MM.1S (cell line): ENCODE measurements around the gene SLC38A11.

ENCODE experiments used
- DNase-seq: peaks from one replicate; pipeline ENCODE4 v3.0.0-alpha.2; 2015
- H2AFZ ChIP-seq: fragments of 300-600 bp; sonication (generic); 2 replicates; pipeline ENCODE4 v1.6.0; 2016; ENCODE audit warnings: antibody characterized with exemption, low read length
- H3F3A ChIP-seq: fragments of 300-600 bp; sonication (generic); 2 replicates; pipeline ENCODE4 v1.6.1; 2016; ENCODE audit warnings: mild to moderate bottlenecking, antibody characterized with exemption, low read length, moderate library complexity, mixed read lengths; ENCODE audit not compliant: insufficient read depth
- H3K27ac ChIP-seq: fragments of 300-600 bp; sonication (generic); 2 replicates; pipeline ENCODE4 v1.5.1; 2016; ENCODE audit warnings: mild to moderate bottlenecking, low read length
- H3K27me3 ChIP-seq: fragments of 300-600 bp; sonication (generic); replicated peaks from 2 replicates; pipeline ENCODE4 v1.6.0; 2016; ENCODE audit warnings: low read length; ENCODE audit not compliant: insufficient read depth
- H3K36me3 ChIP-seq: fragments of 300-600 bp; sonication (generic); replicated peaks from 2 replicates; pipeline ENCODE4 v1.6.1; 2016; ENCODE audit warnings: mild to moderate bottlenecking, low read length, mixed read lengths; ENCODE audit not compliant: insufficient read depth
- H3K4me1 ChIP-seq: fragments of 300-600 bp; sonication (generic); 2 replicates; pipeline ENCODE4 v1.6.1; 2016; ENCODE audit warnings: low read length, mixed read lengths
- H3K4me2 ChIP-seq: fragments of 300-600 bp; sonication (generic); 2 replicates; pipeline ENCODE4 v1.6.0; 2016; ENCODE audit warnings: low read depth, low read length
- H3K4me3 ChIP-seq: fragments of 300-600 bp; sonication (generic); 2 replicates; pipeline ENCODE4 v1.5.1; 2016; ENCODE audit warnings: low read length, mixed read lengths
- H3K79me2 ChIP-seq: fragments of 300-600 bp; sonication (generic); 2 replicates; pipeline ENCODE4 v1.6.1; 2016; ENCODE audit warnings: mixed run types, low read length, mixed read lengths
- H3K9ac ChIP-seq: fragments of 300-600 bp; sonication (generic); 2 replicates; pipeline ENCODE4 v1.6.1; 2016; ENCODE audit warnings: low read length, mixed read lengths
- H3K9me2 ChIP-seq: fragments of 300-600 bp; sonication (generic); replicated peaks from 2 replicates; pipeline ENCODE4 v1.6.1; 2016; ENCODE audit warnings: mild to moderate bottlenecking, low read length, mixed read lengths; ENCODE audit not compliant: insufficient read depth
- H3K9me3 ChIP-seq: fragments of 300-600 bp; sonication (generic); replicated peaks from 2 replicates; pipeline ENCODE4 v1.6.1; 2016; ENCODE audit warnings: mild to moderate bottlenecking, low read length, mixed read lengths; ENCODE audit not compliant: insufficient read depth
- H4K20me1 ChIP-seq: fragments of 300-600 bp; sonication (generic); 2 replicates; pipeline ENCODE4 v1.6.1; 2016; ENCODE audit warnings: mild to moderate bottlenecking, low read length, moderate library complexity, mixed read lengths; ENCODE audit not compliant: insufficient read depth
- CTCF ChIP-seq: fragments of 300-600 bp; sonication (generic); IDR thresholded peaks from 2 replicates; pipeline ENCODE4 v1.5.1; 2016; ENCODE audit warnings: antibody characterized with exemption, low read length, mixed read lengths
- EZH2 ChIP-seq: fragments of 300-600 bp; sonication (generic); optimal IDR thresholded peaks from 2 replicates; pipeline ENCODE3; 2017; ENCODE audit warnings: low read depth, mild to moderate bottlenecking, antibody characterized with exemption, low read length, mixed read lengths
- EZH2phosphoT487 ChIP-seq: fragments of 300-600 bp; sonication (generic); IDR thresholded peaks from 2 replicates; pipeline ENCODE4 v1.6.1; 2018; ENCODE audit warnings: antibody characterized with exemption, low read length

The SLC38A11 gene

DNA sequence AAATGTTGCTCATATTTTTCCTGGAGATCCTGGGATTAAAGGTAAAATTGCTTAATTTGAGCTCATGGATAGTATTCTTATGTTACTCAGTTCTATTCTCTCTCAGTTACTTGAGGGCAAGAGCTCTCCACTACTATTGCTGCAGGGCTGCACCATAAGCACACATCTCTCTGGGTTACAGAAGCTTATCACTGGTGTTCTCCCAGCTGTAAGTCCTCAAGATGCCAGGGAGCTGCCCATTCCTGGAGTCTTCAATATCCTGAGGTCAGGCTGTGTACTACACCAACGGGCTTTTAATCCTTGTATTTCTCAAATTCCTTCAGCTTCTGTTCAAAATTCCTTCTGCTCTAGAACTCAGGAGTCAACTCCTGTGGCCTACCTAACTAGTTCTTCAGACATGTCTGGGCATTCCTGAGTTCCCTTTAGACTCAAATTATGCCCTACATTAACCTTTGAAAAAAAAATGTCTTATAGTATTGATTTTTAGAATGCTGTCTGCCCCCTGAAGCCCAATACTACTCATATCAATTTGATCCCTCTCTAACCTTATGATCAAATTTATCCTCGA is 96.0 kb downstream of the SLC38A11 start:
- H3K4me2 ChIP-seq = no peak overlapping the region
- no peak overlapping the region for H3K9ac ChIP-seq
- no peaks in the 10 kb centered on the region for H3K9me2 ChIP-seq
- H3K27me3 ChIP-seq = no peaks in the 10 kb centered on the region
- H4K20me1 ChIP-seq = no peaks in the 10 kb centered on the region
- no peak overlapping the region for H2AFZ ChIP-seq
- TF ChIP-seq CTCF = no peak
- TF ChIP-seq EZH2 = no peak
- no peak for TF ChIP-seq EZH2phosphoT487
- no peaks in the 10 kb centered on the region for H3K9me3 ChIP-seq
- H3K36me3 ChIP-seq = no peaks in the 10 kb centered on the region
- no peak for DNase-seq
- no peaks in the 10 kb centered on the region for H3K79me2 ChIP-seq
- no peaks in the 10 kb centered on the region for H3K4me1 ChIP-seq
- no peak overlapping the region for H3K4me3 ChIP-seq
- H3K27ac ChIP-seq = no peak overlapping the region
- H3F3A ChIP-seq = no peaks in the 10 kb centered on the region

GRCh38 chr2:164852086-164852485 is 103.2 kb downstream of the SLC38A11 start:
- TF ChIP-seq CTCF = no peak
- no peak for TF ChIP-seq EZH2
- TF ChIP-seq EZH2phosphoT487 = no peak
- Histone ChIP-seq H4K20me1 (no peaks in the 10 kb centered on the region), H3K4me1 (no peaks in the 10 kb centered on the region), H3K36me3 (no peaks in the 10 kb centered on the region), H3K9me2 (no peaks in the 10 kb centered on the region), H2AFZ (no peak overlapping the region), H3K27ac (no peak overlapping the region), H3K4me3 (no peak overlapping the region), H3K79me2 (no peaks in the 10 kb centered on the region), H3F3A (no peaks in the 10 kb centered on the region), H3K9ac (no peak overlapping the region), H3K27me3 (no peaks in the 10 kb centered on the region), H3K4me2 (no peak overlapping the region), H3K9me3 (no peaks in the 10 kb centered on the region)
- DNase-seq = no peak

- no peaks in the 10 kb centered on the region for H3K79me2 ChIP-seq
- no peaks in the 10 kb centered on the region for H3K4me1 ChIP-seq
- H3F3A ChIP-seq = no peaks in the 10 kb centered on the region
- TF ChIP-seq EZH2phosphoT487 (no peak), CTCF (no peak), EZH2 (no peak)
- no peaks in the 10 kb centered on the region for H3K27me3 ChIP-seq
- H4K20me1 ChIP-seq = no peaks in the 10 kb centered on the region
- no peak overlapping the region for H3K9ac ChIP-seq
- no peaks in the 10 kb centered on the region for H3K9me3 ChIP-seq
- H3K27ac ChIP-seq = no peak overlapping the region
- no peak for DNase-seq
- no peak overlapping the region for H3K4me2 ChIP-seq
- no peak overlapping the region for H3K4me3 ChIP-seq
- no peak overlapping the region for H2AFZ ChIP-seq
- H3K36me3 ChIP-seq = no peaks in the 10 kb centered on the region
- no peaks in the 10 kb centered on the region for H3K9me2 ChIP-seq
Observed at GRCh38 chr2:164850235-164850634, 105.1 kb downstream of the SLC38A11 start.
